Stimulated activated naive B cell treated with anti-CD40 and anti-IgM and Interleukin-4, amounts not matched to agents 10 μg/mL and 1 μg/mL and 100 μg/mL, for 72 hours (primary cell): Measurements from ENCODE around the gene CHIC1.
"Not testable (repeated sequence)": the region's sequence is repeated elsewhere in the genome, so short reads cannot be mapped to it uniquely, and the experiment has no call there.

ENCODE experiments used
- ATAC-seq, 2 donors: fragments of 150-1000 bp; cut with Tn5 transposase; replicated peaks; 2 replicates each; pipeline ENCODE4 v1.10.0; 2021; ENCODE audit warnings: moderate library complexity in 1 of 2
- DNase-seq: peaks from one replicate; pipeline ENCODE4 v3.0.0; 2021
- H3K27ac Mint-ChIP-seq: one replicate; pipeline ENCODE4 v1.8.0; 2022; ENCODE audit warnings: mild to moderate bottlenecking, mixed read lengths
- H3K27me3 Mint-ChIP-seq, 2 donors: one replicate each; pipeline ENCODE4 v1.8.0; 2022; ENCODE audit warnings: mixed read lengths in 2 of 2
- H3K36me3 Mint-ChIP-seq, 2 donors: one replicate each; pipeline ENCODE4 v1.8.0; 2022; ENCODE audit warnings: mixed read lengths in 2 of 2, mild to moderate bottlenecking in 1 of 2
- H3K4me1 Mint-ChIP-seq, 2 donors: one replicate each; pipeline ENCODE4 v1.8.0; 2022; ENCODE audit warnings: mixed read lengths in 2 of 2, mild to moderate bottlenecking in 1 of 2
- H3K4me3 Mint-ChIP-seq, 2 donors: one replicate each; pipeline ENCODE4 v1.8.0; 2022; ENCODE audit warnings: mild to moderate bottlenecking in 2 of 2, mixed read lengths in 2 of 2, moderate library complexity in 1 of 2
- H3K9me3 Mint-ChIP-seq, 2 donors: one replicate each; pipeline ENCODE4 v1.8.0; 2022; ENCODE audit warnings: mixed read lengths in 2 of 2, mild to moderate bottlenecking in 1 of 2

The CHIC1 gene

GRCh38 chrX:73647212-73647611 lies 84.2 kb downstream of the CHIC1 start:
- Mint-ChIP-seq H3K4me1 (no peaks in the 10 kb centered on the region), H3K4me3 (no peak overlapping the region), H3K36me3 (peaks cover 16 to 29% of the 10 kb centered on the region in 2 donors), H3K9me3 (peaks cover 3 to 7% of the 10 kb centered on the region in 2 donors), H3K27me3 (no peaks in the 10 kb centered on the region), H3K27ac (no peak overlapping the region)
- DNase-seq = no peak
- no peak for ATAC-seq

- Mint-ChIP-seq H3K27ac (no peak overlapping the region), H3K4me3 (no peak overlapping the region), H3K4me1 (no peaks in the 10 kb centered on the region), H3K27me3 (no peaks in the 10 kb centered on the region), H3K36me3 (peaks cover 16 to 29% of the 10 kb centered on the region in 2 donors), H3K9me3 (peaks cover 3 to 7% of the 10 kb centered on the region in 2 donors)
- DNase-seq = no peak
- ATAC-seq = no peak
These were observed 84.8 kb downstream of the CHIC1 start for GRCh38 chrX:73647632-73648322.

- Mint-ChIP-seq H3K36me3 (peaks cover 13 to 44% of the 10 kb centered on the region in 2 donors), H3K9me3 (peaks cover 7 to 16% of the 10 kb centered on the region in 2 donors)
- H3K27ac Mint-ChIP-seq, H3K4me3 Mint-ChIP-seq, H3K4me1 Mint-ChIP-seq, H3K27me3 Mint-ChIP-seq, DNase-seq, ATAC-seq: not testable (repeated sequence)
These were observed 98.3 kb downstream of the CHIC1 start for GRCh38 chrX:73661322-73661721.

GRCh38 chrX:73668779-73669178 lies 105.8 kb downstream of the CHIC1 start:
- Mint-ChIP-seq H3K9me3 (peaks cover 11 to 18% of the 10 kb centered on the region in 2 donors), H3K4me3 (no peak overlapping the region), H3K27ac (no peak overlapping the region), H3K4me1 (peaks cover 0 to 10% of the 10 kb centered on the region in 2 donors), H3K36me3 (peaks cover 31 to 40% of the 10 kb centered on the region in 2 donors), H3K27me3 (no peaks in the 10 kb centered on the region)
- ATAC-seq (no peak), DNase-seq (no peak)

GRCh38 chrX:73681408-73681807 lies 118.4 kb downstream of the CHIC1 start:
- Mint-ChIP-seq H3K27me3 (no peaks in the 10 kb centered on the region), H3K36me3 (peaks cover 5 to 11% of the 10 kb centered on the region in 2 donors), H3K4me3 (no peak overlapping the region), H3K27ac (no peak overlapping the region), H3K4me1 (no peaks in the 10 kb centered on the region), H3K9me3 (peaks cover under 1 to 1% of the 10 kb centered on the region in 2 donors)
- DNase-seq = no peak
- no peak for ATAC-seq

GRCh38 chrX:73683236-73683859 lies 120.4 kb downstream of the CHIC1 start:
- Mint-ChIP-seq H3K27me3 (no peaks in the 10 kb centered on the region), H3K4me3 (no peak overlapping the region)
- no peak for DNase-seq

GRCh38 chrX:73707014-73707413 lies 144.0 kb downstream of the CHIC1 start:
- not testable (repeated sequence) for H3K36me3 Mint-ChIP-seq, H3K27ac Mint-ChIP-seq, H3K4me1 Mint-ChIP-seq, H3K27me3 Mint-ChIP-seq, H3K4me3 Mint-ChIP-seq, DNase-seq, ATAC-seq
- peaks cover 9 to 17% of the 10 kb centered on the region in 2 donors for H3K9me3 Mint-ChIP-seq

More at GRCh38 chrX:73683236-73683859, 120.4 kb downstream of the CHIC1 start:
- Mint-ChIP-seq H3K9me3 (no peaks in the 10 kb centered on the region), H3K36me3 (peaks cover 12 to 21% of the 10 kb centered on the region in 2 donors), H3K4me1 (no peaks in the 10 kb centered on the region), H3K27ac (no peak overlapping the region)
- ATAC-seq = no peak

- no peak for ATAC-seq
- Mint-ChIP-seq H3K27ac (no peak overlapping the region), H3K27me3 (peaks cover 0 to 7% of the 10 kb centered on the region in 2 donors), H3K4me1 (no peaks in the 10 kb centered on the region), H3K4me3 (no peak overlapping the region), H3K36me3 (no peaks in the 10 kb centered on the region), H3K9me3 (no peaks in the 10 kb centered on the region)
- DNase-seq = no peak
These were observed 165.6 kb downstream of the CHIC1 start for GRCh38 chrX:73728602-73729001.
